ENCODE results near the gene PLCL1.

Gene PLCL1

GRCh38 chr2:197986977-197987376 lies 182.6 kb downstream of the PLCL1 start:
- Histone ChIP-seq H3K4me2 (ENCODE audit: low read depth, low read length) (no peak overlapping the region), H3K9ac (ENCODE audit: low read length) (no peak overlapping the region), H3K9me3 (replicated peaks; ENCODE audit: insufficient read depth, low read length) (no peaks in the 10 kb centered on the region), H3K27ac (ENCODE audit: low read length) (no peak overlapping the region), H3K36me3 (replicated peaks; ENCODE audit: insufficient read depth, low read length) (no peaks in the 10 kb centered on the region), H4K20me1 (ENCODE audit: insufficient read depth, low read length) (no peaks in the 10 kb centered on the region), H3K79me2 (ENCODE audit: low read length) (no peaks in the 10 kb centered on the region), H3K4me1 (ENCODE audit: low read length) (no peaks in the 10 kb centered on the region), H3K4me3 (ENCODE audit: low read length) (no peak overlapping the region), H3F3A (ENCODE audit: insufficient read depth, low read length) (no peaks in the 10 kb centered on the region), H3K9me2 (replicated peaks; ENCODE audit: insufficient read depth, low read length) (no peaks in the 10 kb centered on the region), H3K27me3 (replicated peaks; ENCODE audit: insufficient read depth, low read length) (no peaks in the 10 kb centered on the region), H2AFZ (ENCODE audit: low read length) (no peak overlapping the region)
- TF ChIP-seq EZH2phosphoT487 (IDR thresholded peaks at IDR 0.05; ENCODE audit: low read length) (no peak), CTCF (IDR thresholded peaks at IDR 0.05; ENCODE audit: low read length) (no peak), EZH2 (optimal IDR thresholded peaks at IDR 0.05; ENCODE audit: low read depth, low read length) (no peak)
- DNase-seq = no peak

GRCh38 chr2:197990356-197990755 lies 186.0 kb downstream of the PLCL1 start:
- H3K9me3 ChIP-seq (replicated peaks; ENCODE audit: insufficient read depth, low read length) = no peaks in the 10 kb centered on the region
- H2AFZ ChIP-seq (ENCODE audit: low read length) = no peak overlapping the region
- H3K4me2 ChIP-seq (ENCODE audit: low read depth, low read length) = no peak overlapping the region
- H3K36me3 ChIP-seq (replicated peaks; ENCODE audit: insufficient read depth, low read length) = no peaks in the 10 kb centered on the region
- no peaks in the 10 kb centered on the region for H4K20me1 ChIP-seq (ENCODE audit: insufficient read depth, low read length)
- H3F3A ChIP-seq (ENCODE audit: insufficient read depth, low read length) = no peaks in the 10 kb centered on the region
- H3K4me3 ChIP-seq (ENCODE audit: low read length) = no peak overlapping the region
- H3K27ac ChIP-seq (ENCODE audit: low read length) = no peak overlapping the region
- H3K79me2 ChIP-seq (ENCODE audit: low read length) = no peaks in the 10 kb centered on the region
- TF ChIP-seq EZH2 (optimal IDR thresholded peaks at IDR 0.05; ENCODE audit: low read depth, low read length) (no peak), CTCF (IDR thresholded peaks at IDR 0.05; ENCODE audit: low read length) (no peak), EZH2phosphoT487 (IDR thresholded peaks at IDR 0.05; ENCODE audit: low read length) (no peak)
- no peak for DNase-seq
- H3K4me1 ChIP-seq (ENCODE audit: low read length) = peaks cover 15% of the 10 kb centered on the region; the same call in 1 of the 2 replicates
- no peak overlapping the region for H3K9ac ChIP-seq (ENCODE audit: low read length)
- H3K9me2 ChIP-seq (replicated peaks; ENCODE audit: insufficient read depth, low read length) = no peaks in the 10 kb centered on the region
- no peaks in the 10 kb centered on the region for H3K27me3 ChIP-seq (replicated peaks; ENCODE audit: insufficient read depth, low read length)

GRCh38 chr2:197992482-197993133 lies 188.2 kb downstream of the PLCL1 start:
- Histone ChIP-seq H3K9me3 (replicated peaks; ENCODE audit: insufficient read depth, low read length) (no peaks in the 10 kb centered on the region), H3K4me3 (ENCODE audit: low read length) (no peak overlapping the region), H3K27ac (ENCODE audit: low read length) (no peak overlapping the region), H2AFZ (ENCODE audit: low read length) (no peak overlapping the region), H3K27me3 (replicated peaks; ENCODE audit: insufficient read depth, low read length) (no peaks in the 10 kb centered on the region), H3F3A (ENCODE audit: insufficient read depth, low read length) (no peaks in the 10 kb centered on the region), H3K36me3 (replicated peaks; ENCODE audit: insufficient read depth, low read length) (no peaks in the 10 kb centered on the region), H4K20me1 (ENCODE audit: insufficient read depth, low read length) (no peaks in the 10 kb centered on the region), H3K4me1 (ENCODE audit: low read length) (peaks cover 26% of the 10 kb centered on the region), H3K79me2 (ENCODE audit: low read length) (no peaks in the 10 kb centered on the region), H3K9ac (ENCODE audit: low read length) (no peak overlapping the region), H3K4me2 (ENCODE audit: low read depth, low read length) (no peak overlapping the region), H3K9me2 (replicated peaks; ENCODE audit: insufficient read depth, low read length) (no peaks in the 10 kb centered on the region)
- DNase-seq = no peak
- TF ChIP-seq EZH2phosphoT487 (IDR thresholded peaks at IDR 0.05; ENCODE audit: low read length) (no peak), CTCF (IDR thresholded peaks at IDR 0.05; ENCODE audit: low read length) (no peak), EZH2 (optimal IDR thresholded peaks at IDR 0.05; ENCODE audit: low read depth, low read length) (no peak)
